GM18519 (cell line): Measurements from ENCODE around the gene BCL11B.
"Not testable (repeated sequence)": the region's sequence is repeated elsewhere in the genome, so short reads cannot be mapped to it uniquely, and the experiment has no call there.

Source experiments
- ATAC-seq: cut with Tn5 transposase; IDR thresholded peaks from one replicate; pipeline ENCODE4 v1.9.1; 2021; ENCODE audit warnings: mild to moderate bottlenecking, moderate library complexity; ENCODE audit not compliant: unreplicated experiment, low FRiP score

Gene BCL11B

DNA sequence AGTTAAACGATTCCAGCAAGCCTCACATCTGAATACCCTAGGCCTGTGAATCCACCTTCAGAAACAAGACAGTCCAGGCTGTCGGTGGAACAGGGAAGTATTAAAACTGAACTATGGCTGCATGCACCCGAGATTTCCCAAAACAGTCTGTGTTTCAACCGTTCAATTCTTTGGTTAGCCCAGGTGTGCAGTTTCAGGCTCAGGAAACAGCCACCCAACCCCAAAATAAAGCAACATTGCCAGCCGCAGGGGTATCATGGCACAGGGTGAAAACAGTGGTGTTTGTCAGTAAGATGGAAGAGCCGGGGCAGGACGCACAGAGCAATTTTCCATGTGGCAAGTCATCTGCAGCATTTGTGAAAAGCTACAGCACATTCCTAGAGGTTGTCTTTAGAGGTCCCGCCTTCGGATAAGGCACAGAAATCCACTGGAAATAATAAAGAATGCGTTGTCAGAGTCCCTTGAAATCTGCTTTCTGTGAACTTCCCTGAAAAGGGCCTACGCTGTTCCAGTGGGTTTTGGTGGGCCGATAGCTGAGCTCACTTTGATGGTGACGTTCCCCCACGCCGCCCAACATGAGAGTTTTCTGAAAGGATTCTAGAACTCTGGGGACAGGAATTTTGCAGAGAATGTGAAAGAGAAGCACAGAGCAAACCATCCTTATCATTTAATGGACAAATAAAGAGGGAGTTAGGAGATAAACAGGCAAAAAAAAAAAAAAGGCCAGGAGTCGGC, 84.9 kb downstream of the BCL11B start:
- no peak for ATAC-seq

- not testable (repeated sequence) for ATAC-seq
Measured at GRCh38 chr14:99186336-99186735, 85.7 kb downstream of the BCL11B start.

- no peak for ATAC-seq
Measured at GRCh38 chr14:99185436-99186068, 86.4 kb downstream of the BCL11B start.

GRCh38 chr14:99183716-99184115, 88.3 kb downstream of the BCL11B start:
- ATAC-seq = no peak

DNA sequence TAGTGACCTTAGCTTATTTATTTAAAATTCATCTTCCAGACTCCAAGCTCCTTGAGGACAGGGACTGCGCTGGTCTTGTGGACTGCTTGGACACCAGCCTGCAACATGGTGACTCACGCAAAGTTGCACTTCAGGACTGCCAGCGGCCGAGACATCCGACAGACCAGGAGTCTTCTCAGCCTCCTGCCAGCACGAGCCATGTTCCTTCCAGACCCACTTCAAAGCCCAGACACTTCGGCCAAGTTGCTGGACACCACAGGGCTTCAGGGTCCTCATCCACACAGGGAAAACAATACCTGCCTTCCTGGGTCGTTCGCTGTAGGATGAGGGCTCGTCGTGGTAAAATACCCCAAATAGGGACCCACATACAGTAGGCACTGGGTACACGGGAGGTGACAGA, 88.7 kb downstream of the BCL11B start:
- no peak for ATAC-seq

DNA sequence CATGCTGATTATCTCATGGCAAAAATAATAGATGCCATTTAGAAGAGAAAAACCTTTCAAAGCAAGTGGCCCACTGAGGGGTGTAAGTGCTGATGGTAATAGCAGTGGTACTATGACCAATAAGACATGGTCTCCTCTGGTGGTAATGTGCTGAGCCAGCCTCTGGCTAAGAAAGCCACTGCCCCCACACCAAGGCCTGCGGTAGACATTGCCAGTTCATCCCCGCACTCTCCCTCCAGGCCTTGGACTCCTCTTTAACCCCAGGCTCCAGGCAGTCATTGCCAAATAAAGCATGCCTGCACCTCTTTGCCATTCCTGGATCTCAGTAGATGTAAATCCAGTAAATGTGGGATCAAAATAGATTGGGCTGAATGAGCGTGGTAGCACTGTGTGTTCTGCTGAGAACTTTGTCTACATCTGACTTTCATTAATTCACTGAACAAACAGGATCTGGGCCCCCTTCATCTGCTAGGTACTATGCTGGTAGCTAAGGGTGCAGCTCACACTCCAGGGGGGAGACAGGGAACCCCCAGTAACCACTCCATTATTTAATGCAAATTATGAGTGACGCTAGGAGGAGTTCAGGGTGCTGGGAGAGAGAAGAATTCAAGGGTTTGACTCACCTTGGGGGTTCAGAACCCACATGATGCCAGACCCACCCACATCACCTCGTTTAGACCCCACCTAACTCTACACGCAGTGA, 89.3 kb downstream of the BCL11B start:
- no peak for ATAC-seq

- no peak for ATAC-seq
Measured at GRCh38 chr14:99181804-99182520, 90.0 kb downstream of the BCL11B start.

- ATAC-seq = no peak
Measured at GRCh38 chr14:99181241-99181640, 90.8 kb downstream of the BCL11B start.

DNA sequence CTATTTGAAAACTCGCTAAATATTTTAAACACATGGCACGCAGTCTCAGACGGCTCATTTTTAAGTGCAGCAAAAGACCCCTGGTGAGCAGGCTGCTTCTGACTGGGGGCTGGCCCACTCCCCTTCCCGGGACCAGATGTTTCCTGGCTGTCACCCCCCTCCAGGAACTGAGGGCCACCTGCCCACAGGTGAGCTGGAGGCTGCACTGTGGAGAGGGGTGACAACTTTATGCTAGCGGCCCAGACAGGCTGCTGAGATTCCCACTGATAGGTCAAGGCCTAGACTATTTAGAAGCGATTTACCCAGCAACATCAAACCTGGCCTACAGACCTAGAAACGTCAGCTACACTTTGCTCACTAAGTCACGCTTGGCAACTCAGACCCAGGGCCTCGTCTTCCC, 92.1 kb downstream of the BCL11B start:
- no peak for ATAC-seq

DNA sequence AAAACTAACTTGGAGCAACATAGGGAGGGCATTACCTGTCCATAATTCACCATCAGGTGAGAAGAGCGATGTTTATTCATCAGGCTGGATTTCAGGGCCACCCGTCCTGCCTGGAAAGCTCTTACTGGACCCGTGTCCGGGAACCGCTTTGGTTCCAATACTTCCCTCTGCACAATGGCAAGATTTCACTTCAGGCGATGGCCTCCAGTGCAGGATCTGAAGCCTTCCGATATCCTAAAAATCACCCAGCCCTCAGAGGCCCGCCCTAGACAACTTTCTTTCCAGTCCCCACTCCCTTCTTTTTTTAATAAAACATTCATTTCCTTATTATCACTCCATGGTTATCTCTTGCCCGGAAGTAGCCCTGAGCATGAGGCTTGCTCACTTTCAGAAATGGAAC, 92.5 kb downstream of the BCL11B start:
- ATAC-seq = no peak

DNA sequence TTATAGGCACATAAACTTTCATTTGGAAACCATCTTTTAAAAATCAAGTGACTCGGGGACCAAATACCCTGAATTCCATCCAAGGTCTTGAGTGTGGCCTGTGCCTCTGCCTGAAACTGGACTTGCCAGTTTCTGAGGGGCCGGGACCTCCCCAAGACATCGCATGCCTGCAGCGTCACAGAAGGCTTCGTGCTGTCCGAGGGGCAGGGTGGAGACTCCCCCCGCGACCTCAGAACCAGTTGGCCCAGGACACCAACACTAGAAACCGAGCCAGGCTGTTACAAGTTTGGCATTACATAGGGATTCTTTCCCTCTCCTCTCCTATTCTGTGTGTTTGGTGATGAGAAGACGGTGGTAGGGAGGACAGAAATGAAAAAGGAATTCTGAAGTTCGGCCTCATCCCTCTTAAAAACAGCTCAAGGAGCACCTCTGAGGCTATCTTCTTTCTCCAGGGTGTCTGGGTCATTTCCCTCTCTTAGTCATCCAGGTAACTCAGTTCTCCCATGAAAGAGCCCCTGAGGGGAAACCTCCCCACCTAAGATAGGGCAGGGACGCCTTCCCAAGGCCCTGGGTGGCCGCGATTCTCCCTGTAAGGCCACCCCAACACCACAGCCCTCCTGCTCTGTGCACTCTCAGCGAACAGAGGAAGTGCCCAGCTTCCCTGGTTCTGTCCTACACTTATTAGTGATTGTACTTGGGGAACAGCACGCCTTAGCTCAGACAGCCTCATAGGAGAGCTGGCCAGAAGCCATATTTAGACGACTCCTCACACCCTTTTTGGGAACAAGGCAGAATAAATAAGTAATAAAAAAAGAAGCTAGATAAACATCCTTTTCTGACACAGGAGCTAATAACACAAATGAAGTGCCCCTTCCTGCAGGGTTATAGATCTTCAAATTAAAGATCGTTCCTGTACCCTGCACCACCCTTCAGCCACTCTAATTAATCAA, 93.8 kb downstream of the BCL11B start:
- no peak for ATAC-seq

DNA sequence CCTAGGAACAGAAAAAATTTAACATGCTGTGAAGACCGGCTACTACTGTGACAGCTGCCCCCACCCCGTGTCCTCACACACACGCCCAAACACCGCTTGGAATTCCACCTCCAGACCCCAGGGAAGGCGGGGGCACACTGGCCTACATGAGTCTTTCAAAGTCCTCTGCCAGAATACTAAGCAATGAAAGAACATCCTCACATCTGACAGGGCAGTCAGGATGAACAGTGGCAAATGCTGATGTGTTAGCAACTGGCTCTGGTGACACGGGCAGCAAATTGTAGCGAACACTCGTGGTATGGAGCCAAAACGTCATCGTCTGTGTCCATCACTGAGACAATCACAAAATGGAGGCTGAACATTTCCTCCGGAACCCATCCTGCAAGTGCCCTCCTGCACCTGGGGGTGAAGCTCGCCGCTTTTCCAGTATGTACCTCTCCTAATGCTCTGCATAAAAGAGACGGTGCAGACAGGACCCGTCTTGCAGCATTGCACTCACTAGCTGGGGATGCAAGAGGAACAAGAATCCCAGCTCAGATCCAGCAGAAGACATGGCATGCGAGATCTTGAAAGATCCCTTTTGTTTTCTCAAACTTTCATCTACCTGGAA, 94.8 kb downstream of the BCL11B start:
- no peak for ATAC-seq

DNA sequence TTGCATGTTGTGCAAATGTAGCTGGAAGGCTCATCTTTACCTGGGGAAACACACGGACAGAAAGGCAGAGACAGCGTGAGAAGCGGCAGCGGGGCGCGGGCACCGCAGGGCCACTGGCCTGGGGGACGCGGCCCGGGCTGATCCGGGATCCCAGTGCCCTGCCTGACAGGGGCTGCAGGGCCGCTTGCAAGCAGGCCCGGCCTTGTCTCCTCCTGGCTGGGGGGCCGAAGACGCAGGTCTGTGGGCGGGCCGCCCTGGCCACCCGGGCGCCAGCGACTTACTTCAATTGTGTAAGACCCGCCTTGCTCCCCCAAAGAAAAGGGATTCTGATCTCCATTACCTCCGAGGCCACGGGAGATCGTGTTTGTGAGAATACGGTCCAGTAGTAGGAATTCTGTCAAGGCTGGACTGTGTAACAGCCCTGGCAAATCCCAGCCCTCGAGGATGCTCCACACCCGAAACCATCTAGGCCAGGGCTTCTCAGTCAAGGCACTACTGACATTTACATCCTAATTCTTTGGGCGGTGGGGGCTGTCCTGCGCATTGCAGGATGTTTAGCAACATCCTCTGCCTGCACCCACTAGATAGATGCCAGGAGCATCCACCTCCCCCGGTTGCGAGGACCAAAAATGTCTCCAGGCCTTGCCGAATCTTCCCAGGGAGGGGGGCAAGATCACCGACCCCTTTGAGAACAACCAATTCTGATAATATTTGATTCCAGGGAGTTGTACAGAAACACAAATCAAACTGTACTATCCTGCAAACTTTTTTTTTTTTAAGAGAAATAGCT, 95.6 kb downstream of the BCL11B start:
- ATAC-seq = no peak

GRCh38 chr14:99175331-99176155, 96.5 kb downstream of the BCL11B start:
- ATAC-seq = no peak

GRCh38 chr14:99174770-99175319, 97.2 kb downstream of the BCL11B start:
- no peak for ATAC-seq

GRCh38 chr14:99174081-99174769, 97.8 kb downstream of the BCL11B start:
- no peak for ATAC-seq

DNA sequence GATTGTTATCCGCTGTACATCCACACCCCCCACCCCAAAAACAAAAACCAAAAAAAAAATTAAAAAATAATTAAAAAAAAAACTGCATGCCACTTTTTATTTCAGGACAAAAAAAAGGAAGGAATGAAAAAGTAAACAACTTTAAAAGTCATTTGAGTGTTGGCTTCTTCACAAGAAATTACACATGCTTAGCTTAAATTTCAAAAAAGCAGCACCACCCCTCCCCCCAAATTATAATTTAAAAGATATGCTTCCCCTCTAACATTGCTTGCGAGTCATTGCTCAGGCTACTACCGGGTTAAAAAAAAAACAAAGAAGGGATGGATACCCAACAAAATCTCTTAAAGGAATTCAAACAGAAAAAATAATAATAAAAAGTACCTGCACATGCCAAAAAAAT, 98.5 kb downstream of the BCL11B start:
- no peak for ATAC-seq
